ENCODE results near the gene TJP1.
"Not testable (repeated sequence)": the region's sequence is repeated elsewhere in the genome, so short reads cannot be mapped to it uniquely, and the experiment has no call there.

The TJP1 gene

DNA sequence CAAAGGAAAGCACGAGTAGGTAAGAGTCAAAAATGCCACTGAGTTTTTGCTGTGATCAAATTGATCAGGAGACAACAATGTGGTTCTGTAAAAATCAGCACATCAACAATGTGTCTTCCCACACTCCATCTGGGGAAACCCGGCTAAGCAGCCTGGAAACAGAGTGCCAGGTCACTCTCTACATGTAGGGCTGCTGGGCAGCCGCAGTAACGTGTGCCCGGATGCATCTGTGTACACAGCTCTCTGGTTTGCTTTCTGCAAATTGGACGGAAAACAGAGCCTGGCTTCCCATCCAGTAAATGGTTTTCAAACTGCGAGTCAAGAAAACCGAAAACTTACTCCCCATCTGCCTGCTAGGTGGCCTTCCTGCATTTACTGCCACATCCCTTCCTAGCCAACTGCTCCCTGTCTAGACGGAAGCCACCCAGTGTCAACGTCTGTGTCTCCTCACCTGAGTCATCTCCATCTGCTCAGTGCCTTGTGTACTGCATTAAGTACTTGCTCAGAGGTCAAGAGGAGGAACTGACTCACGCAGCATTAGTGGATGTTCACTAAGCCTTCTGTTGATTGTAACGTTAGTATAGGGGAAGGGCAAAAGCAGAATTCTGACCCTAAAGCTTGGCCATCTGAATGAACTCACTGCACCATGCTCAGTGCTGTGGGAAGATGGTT lies 124.1 kb downstream of the TJP1 start:
- no peak for DNase-seq

DNA sequence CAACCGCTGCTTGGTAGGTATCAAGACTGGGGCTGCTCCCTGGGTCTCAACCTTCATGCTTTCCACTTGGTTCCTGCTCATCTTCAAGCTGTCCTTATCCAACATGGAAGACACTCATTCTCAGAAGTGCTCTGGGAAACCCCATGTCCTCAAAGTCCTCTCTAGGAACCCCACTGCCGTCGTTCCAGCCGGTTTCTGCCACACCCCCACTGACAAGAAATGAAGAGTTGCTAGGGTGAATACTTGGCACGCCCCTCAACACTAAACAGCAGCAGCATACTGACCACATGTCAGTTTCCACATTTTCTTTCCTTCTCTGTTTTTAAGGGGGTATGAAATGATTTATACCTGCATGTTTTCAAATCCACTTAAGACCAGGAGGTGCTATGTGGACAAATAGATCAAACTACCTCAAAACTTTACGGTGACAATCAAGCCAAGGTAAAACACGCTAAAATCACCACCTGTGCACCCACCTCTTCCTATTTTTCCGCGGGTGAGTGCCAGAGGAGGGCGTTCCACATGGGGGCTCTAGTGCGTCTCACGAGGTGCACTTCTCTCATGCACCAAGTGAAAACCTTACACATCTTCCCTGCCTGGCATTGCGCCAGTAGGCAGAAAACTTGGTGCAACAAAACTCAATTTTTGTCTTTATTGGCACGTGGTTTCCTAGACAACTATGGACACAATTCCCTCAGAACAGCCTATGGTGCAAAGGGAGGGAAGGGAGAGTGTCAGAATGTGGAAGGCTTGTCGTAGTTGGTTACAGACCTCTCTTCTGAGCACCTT lies 125.1 kb downstream of the TJP1 start:
- no peak for DNase-seq

DNA sequence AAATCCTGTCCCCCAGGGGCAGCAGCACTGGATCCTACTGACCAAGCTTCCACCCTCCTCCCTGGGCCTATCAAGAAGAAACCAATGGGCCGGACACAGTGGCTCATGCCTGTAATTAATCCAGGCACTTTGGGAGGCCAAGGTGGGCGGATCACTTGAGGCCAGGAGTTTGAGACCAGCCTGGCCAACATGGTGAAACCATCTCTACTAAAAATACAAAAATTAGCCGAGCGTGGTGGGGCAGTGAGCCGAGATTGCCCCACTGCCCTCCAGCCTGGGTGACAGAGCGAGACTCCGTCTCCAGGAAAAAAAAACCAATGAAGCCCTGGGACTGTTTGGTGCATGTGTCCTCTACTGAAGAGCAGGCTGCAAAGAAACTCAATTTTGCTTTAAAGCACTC lies 125.8 kb downstream of the TJP1 start:
- DNase-seq, result not testable (repeated sequence)

- DNase-seq, result no peak
Observed at GRCh38 chr15:29695489-29696167, 126.6 kb downstream of the TJP1 start.

GRCh38 chr15:29693225-29693624 lies 129.0 kb downstream of the TJP1 start:
- no peak for DNase-seq

DNA sequence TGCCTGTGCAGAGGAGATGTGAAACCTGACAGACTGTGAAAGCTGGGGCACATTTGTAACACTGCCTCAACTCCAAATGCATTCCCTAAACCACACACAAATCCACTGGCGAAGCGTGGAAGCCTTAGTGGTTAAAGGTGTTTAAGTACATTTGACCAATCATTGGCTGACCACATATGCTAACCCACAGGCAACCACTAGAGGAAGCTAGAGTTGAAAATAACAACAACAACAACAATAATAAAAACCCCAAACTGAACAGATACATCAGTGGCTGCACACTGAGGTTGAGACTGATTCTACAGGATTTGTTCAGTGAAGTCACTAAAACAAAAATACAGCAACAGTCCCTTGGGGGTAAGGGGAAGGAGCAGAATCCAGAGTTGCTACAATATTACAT lies 129.7 kb downstream of the TJP1 start:
- no peak for DNase-seq

DNA sequence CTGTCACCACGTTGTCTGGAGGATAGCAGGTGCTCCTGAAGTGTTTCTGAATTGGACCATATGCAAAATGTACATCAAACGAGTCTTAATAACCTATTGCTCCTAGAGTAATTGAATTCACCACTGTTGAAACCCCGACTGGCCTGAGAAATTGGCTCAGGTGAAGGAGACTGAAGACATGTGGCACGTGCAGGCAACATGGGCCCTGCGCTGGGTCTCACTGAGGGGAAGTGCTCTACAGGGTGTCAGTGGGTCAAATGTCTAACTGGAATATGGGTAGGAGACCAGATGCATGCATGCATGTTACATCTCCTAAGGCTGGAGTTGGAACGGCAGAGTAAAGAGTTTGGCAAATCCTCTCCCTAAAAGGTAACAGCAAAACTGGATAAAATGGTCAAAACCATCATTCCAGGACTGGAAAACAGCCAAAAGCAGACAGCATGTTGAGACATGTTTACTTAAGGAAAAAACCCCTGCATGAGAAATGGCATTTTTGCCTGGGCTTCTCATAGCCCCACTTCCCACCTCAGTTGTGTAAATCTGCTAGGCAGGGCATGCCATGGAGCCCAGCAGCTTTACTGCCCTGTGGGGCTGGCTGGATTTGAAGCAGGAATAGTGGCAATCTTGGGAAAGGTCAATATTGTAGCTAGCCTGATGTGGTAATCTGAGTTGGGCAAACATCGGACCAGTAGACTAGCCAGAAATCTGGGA lies 131.3 kb downstream of the TJP1 start:
- DNase-seq, result no peak

- DNase-seq, result no peak
Observed at GRCh38 chr15:29689287-29689986, 132.8 kb downstream of the TJP1 start.

GRCh38 chr15:29688506-29689286 lies 133.6 kb downstream of the TJP1 start:
- DNase-seq, result no peak

DNA sequence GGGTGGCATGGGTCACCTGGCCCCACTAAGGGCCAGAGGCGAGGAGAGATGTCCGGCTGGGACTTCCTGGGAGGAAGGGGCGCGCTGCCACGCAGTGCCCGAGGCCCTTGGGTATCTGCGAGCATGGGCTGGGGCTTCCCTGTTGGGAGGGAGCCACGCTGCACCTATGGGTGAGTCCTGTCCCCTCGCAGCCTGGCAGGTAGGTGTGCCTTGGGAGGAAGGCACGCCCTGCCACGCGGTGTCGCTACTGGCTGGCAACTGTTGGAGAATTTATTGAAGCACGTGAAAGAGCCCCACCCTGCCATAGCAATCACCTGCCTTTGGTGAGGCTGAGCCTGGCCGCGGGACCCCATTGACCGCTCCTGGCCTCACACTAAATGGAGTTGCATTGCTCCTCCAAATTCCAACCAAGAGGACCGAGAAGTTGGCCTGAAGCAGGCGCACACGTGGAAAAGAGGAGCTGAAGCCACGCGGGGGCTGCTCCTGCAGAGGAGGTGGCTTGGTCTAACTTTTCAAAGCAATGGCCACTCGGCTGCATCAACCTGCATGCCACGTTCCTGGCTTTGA lies 134.2 kb downstream of the TJP1 start:
- DNase-seq, result no peak

DNA sequence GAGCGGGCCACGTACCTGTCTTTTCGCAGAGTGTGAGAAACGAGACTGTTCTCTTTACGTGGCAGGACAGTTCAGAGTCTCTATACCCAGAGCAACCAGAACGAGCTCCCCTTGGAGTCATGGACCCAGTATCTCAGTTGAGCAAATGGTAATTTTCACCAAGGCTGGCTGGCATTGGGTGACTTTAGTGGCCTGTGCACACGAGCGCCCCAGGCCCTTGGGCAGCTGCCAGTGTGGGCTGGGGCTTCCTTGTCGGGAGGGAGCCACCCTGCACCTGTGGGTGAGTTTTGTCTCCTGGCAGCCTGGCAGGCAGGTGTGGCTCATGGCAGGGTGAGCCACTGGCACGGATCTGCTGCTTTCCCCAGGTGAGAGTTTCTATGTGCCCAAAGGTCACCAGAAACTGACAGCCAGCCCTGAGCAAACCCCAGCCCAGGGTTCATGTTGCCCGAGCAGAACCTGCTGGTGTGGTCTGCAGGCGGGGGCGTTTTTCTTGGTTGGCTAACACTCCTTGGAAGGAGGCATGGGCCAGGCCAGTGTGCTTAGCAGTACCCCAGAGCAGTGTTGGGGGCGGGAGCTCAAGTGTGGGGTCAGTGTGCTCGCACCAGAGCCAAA lies 135.0 kb downstream of the TJP1 start:
- no peak for DNase-seq

DNA sequence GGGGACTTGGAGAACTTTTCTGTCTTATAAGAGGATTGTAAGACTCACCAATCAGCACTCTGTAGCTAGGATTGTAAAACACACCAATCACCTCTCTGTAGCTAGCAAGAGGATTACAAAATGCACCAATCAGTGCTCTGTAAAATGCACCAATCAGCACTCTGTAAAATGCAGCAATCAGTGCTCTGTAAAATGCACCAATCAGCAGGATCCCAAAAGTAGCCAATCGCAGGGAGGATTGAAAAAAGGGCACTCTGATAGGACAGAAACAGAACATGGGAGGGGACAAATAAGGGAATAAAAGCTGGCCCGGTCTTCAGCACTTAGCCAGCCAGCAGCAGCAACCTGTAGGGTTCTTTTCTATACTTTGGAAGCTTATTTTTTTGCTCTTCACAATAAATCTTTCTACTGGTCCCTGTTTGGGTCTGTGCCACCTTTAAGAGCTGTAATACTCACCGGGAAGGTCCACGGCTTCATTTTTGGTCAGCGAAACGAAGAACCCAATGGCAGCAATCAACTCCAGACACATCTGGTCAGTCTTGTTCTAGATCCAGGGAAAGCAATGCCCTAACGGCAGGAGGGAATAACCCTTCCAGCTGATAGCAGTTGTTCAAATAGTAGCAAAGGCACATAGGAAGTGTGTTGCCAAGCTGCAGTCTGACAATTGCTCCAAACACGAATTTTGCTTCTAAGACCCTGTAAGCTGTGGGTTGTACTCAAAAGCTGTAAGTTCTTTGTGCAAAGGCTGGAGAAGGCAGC lies 135.6 kb downstream of the TJP1 start:
- DNase-seq, result no peak

DNA sequence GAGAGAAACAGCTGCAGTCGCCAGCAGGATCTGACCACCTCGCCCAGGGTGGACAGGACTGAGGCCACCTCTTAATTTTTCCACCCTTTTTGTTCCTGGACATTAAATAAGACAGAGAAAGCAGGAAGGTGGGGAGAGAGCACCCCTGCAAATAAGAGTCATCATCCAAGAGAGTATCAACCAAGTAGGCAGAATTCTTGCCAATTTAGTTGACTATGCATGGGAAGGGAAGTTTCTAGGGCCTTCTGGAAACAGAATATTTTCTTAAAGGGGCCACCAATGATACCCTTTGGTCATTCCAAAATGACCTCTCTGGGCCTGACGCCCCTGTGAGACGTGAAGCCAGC lies 136.2 kb downstream of the TJP1 start:
- no peak for DNase-seq

GRCh38 chr15:29685156-29686078 lies 136.9 kb downstream of the TJP1 start:
- DNase-seq, result no peak

- no peak for DNase-seq
Observed at GRCh38 chr15:29682781-29683180, 139.5 kb downstream of the TJP1 start.

DNA sequence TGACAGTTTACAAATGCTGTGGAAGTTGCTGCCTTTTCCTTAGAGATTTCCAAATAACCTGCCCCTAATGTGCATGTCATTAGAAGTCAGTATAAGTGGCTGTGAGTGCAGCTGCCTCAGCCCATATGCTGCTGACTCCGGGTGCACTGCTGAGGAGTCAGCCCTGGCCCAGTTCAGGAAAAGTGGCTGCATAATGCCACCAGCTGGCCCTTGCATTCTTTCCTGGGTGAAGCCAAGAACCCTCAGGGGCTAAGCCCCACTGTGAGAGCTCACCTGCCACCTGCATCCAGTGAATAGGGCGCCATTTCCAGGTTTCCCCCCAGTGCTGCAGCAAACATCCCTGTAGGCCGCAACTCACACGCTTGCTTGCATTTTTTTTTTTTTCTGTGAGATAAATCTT lies 139.9 kb downstream of the TJP1 start:
- no peak for DNase-seq

DNA sequence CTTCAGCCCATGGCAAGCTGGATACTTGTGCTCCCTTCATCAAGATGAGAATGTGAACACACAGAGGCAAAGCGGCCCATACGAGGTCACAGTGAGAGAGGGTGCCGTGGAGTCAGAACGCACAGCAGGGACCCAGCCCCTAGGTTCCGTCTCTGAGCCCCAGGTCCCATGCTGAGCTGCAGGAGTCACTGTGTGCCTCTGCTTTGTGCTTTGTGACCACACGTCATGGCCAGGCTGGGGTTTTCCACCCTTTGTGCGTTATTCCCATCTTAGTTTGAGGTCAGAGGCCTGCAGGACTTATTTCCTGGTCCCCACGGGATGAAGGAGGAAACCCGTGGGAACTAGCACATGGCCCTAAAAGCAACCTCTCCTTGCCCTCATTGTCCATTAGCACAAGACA lies 140.3 kb downstream of the TJP1 start:
- DNase-seq, result no peak

- no peak for DNase-seq
Observed at GRCh38 chr15:29681166-29681845, 141.0 kb downstream of the TJP1 start.
